ENCODE measurements around the gene SLIT3.

SLIT3 gene

DNA sequence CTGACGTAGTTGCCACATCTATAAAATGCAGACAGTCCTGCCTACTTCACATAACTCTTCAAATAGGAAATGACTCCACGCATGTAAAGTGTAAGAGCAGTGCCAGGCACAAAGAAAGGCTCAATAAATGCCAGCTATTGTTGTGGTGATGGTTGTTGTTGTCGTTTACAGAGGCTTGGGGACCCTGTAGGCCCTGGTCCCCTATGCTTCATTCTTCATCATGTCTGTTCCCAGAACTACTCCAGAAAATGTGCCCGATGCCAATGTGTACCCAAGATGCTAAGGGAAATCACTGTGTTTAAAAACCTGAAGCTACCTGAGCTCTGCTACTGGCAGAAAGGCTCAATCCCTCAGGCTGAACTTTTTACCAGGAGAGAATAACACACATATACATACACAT, 9.1 kb downstream of the SLIT3 start:
- no peak for DNase-seq (ENCODE audit: low read depth)
- no peak overlapping the region for H3K4me3 ChIP-seq (ENCODE audit: low read length)
- TF ChIP-seq CTCF (conservative IDR thresholded peaks at IDR 0.05; ENCODE audit: low read length), result no peak

GRCh38 chr5:169290895-169291294, 10.0 kb downstream of the SLIT3 start:
- DNase-seq (ENCODE audit: low read depth), result no peak
- H3K4me3 ChIP-seq (ENCODE audit: low read length), result no peak overlapping the region
- no peak for TF ChIP-seq CTCF (conservative IDR thresholded peaks at IDR 0.05; ENCODE audit: low read length)

- H3K4me3 ChIP-seq (ENCODE audit: low read length), result no peak overlapping the region
- no peak for DNase-seq (ENCODE audit: low read depth)
- peak; percentile 23 for TF ChIP-seq CTCF (conservative IDR thresholded peaks at IDR 0.05; ENCODE audit: low read length)
Observed at GRCh38 chr5:169289520-169289919, 11.4 kb downstream of the SLIT3 start.

DNA sequence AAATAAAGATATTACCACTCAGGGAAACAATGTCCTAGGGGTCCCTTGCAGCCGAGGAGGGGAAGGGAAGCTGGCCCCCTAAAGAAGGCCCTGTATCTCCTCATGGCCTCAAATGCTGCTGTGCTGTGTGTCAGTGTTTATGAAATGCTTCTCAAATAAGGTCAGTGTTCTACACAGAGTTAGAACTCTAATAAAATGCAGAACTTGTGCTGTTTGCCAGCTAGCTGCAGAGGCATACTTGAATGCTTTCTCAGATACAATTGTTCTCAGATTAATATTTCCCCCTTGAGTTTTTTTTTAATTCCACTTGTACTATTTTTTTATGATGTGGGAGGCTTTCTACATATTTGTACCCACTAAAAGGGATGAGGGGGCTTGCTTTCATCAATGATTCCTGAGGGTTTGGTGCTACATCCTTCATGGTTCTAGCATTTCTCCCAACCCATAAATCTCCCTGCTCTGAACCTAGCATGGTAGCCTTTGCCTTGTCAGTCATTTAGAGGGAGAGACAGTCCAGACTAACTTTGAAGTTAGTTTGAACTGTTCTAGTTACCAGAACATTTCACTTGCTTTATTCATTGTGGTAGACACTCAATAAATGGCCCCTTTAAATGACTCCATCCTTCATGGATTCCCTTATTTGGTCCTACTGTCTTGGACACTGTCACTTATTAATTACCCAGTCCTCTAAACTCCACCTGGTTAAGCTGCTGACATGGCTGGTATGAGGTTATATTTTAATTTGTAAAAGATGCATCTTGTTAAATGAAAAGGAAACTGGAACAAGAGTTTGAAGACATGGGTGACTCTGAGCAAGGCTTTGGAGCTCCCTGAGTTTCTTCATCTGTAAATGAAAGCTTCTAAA, 12.6 kb downstream of the SLIT3 start:
- no peak overlapping the region for H3K4me3 ChIP-seq (ENCODE audit: low read length)
- peak; percentile 60 for DNase-seq (ENCODE audit: low read depth)

DNA sequence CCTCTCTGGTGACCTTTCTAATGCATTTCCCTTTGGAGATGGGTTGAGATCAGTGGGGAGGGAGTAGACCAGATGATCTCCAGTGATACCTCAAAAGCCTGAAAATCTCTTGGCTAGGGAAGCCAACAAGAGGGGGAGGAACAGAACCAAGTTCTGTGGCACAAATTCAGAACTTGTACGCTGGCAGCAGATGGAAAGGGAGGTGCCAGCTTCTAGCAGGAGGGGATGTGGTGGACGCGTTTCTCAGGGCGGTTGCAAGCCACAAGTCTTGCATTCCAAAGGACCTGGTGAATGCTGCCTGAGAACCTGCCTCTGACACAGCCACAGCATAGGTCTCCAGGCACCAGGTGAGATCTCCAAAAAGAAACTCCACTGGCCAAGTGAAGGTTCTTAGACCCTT, 13.4 kb downstream of the SLIT3 start:
- H3K4me3 ChIP-seq (ENCODE audit: low read length), result no peak overlapping the region
- TF ChIP-seq CTCF (conservative IDR thresholded peaks at IDR 0.05; ENCODE audit: low read length), result no peak
- peak; percentile 64 for DNase-seq (ENCODE audit: low read depth)

More for the DNA sequence above, 12.6 kb downstream of the SLIT3 start:
- TF ChIP-seq CTCF (conservative IDR thresholded peaks at IDR 0.05; ENCODE audit: low read length), result no peak

DNA sequence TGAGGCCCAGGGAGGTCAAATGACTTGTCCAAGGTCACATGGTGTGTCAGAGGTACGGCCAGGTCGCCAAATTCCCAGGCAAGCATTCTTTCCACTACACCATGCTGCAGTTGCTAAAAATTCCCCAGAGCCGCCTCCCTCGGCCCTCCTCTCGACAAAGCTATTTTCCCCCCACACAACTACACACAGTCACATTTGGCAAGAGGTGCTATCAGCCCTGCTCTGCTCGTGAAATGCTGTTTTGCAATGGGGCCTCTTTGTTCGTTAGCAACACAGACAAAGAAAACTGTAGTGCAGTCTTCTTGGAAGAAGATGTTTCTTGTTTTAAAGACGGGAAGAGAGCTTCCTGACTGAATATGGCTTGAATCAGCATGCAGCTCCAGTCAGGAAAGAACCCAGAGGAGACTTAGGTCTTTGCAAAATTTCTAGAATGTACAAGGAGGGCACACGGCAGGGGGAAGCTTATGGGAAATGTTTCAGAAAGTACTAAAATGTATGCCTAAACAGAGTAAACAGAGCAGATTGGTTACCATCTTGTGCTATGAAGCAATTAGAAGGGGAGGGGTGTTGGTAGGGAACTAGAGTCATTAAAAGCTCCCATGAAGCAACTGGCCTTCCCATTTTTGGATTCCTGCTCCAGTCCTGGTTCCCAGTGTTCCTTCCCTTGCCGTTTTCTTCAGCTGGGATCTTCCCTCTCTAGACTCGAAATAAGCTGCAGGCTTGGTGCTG, 14.2 kb downstream of the SLIT3 start:
- peak; percentile 74 for DNase-seq (ENCODE audit: low read depth)
- TF ChIP-seq CTCF (conservative IDR thresholded peaks at IDR 0.05; ENCODE audit: low read length), result no peak
- no peak overlapping the region for H3K4me3 ChIP-seq (ENCODE audit: low read length)
